HG03196 (cell line): Measurements from ENCODE around the gene SNX1.

Experiments
- ATAC-seq: cut with Tn5 transposase; IDR thresholded peaks from one replicate; pipeline ENCODE4 v1.9.1; 2021; ENCODE audit not compliant: unreplicated experiment

SNX1 gene

GRCh38 chr15:64162478-64162868 lies 66.7 kb downstream of the SNX1 start:
- ATAC-seq: peak; percentile 14

GRCh38 chr15:64162869-64163658 lies 67.3 kb downstream of the SNX1 start, which contains the start of gene PPIB:
PPIB (minus strand) TSS chr15:64163022; CDS start chr15:64162986, 36 bp downstream.
- peak; percentile 89 for ATAC-seq

- peak; percentile 11 for ATAC-seq
Measured at GRCh38 chr15:64163659-64164362, 68.0 kb downstream of the SNX1 start.

GRCh38 chr15:64164436-64164835 lies 68.7 kb downstream of the SNX1 start:
- ATAC-seq: no peak

GRCh38 chr15:64166102-64166890 lies 70.5 kb downstream of the SNX1 start:
- ATAC-seq: no peak

GRCh38 chr15:64180235-64180824 lies 84.5 kb downstream of the SNX1 start:
- no peak for ATAC-seq

- no peak for ATAC-seq
Measured at GRCh38 chr15:64182859-64183370, 87.1 kb downstream of the SNX1 start.

- ATAC-seq: no peak
Measured at GRCh38 chr15:64185146-64185911, 89.5 kb downstream of the SNX1 start.

- ATAC-seq: no peak
Measured at GRCh38 chr15:64187396-64188191, 91.8 kb downstream of the SNX1 start.
